GM23248 (cell line): ENCODE measurements around the gene ZPLD1.

ENCODE experiments used
- EZH2 ChIP-seq: fragments of 200-600 bp; sonication (generic); IDR thresholded peaks from 2 replicates; pipeline ENCODE4 v1.6.1; 2018; ENCODE audit warnings: antibody characterized with exemption, mild to moderate bottlenecking; ENCODE audit not compliant: insufficient read depth, poor library complexity, severe bottlenecking
- EZH2phosphoT487 ChIP-seq: fragments of 200-600 bp; sonication (generic); IDR thresholded peaks from 2 replicates; pipeline ENCODE4 v1.6.1; 2018; ENCODE audit warnings: antibody characterized with exemption, moderate library complexity, mild to moderate bottlenecking, low read depth; ENCODE audit not compliant: insufficient read depth

- TF ChIP-seq EZH2 (no peak), EZH2phosphoT487 (no peak)
Observed at GRCh38 chr3:102511168-102511567, 76.4 kb downstream of the ZPLD1 start.
